ENCODE measurements around the gene SLC17A7. TPM values are rescaled to one million over a fixed set of nuclear protein-coding genes. Genes with fewer than 3 reads are reported as not detected.

The SLC17A7 gene
- total RNA-seq (ENCODE audit: low replicate concordance) = 0.49 TPM in 1 of 2 replicates, not detected in the other

GRCh38 chr19:49441210-49441959 is at the start of gene SLC17A7:
Gene SLC17A7, minus strand, starts transcription at chr19:49441527. Its CDS starts 148 bp downstream, at chr19:49441379.
- no peak for TF ChIP-seq CTCF (IDR thresholded peaks at IDR 0.05; ENCODE audit: insufficient read depth, low read length)
- peak within 1 kb of the TSS; percentile 28 for H3K4me3 ChIP-seq (ENCODE audit: low read depth, low read length)
- DNase-seq (ENCODE audit: low read depth) = no peak

GRCh38 chr19:49490287-49491029 is 49.1 kb upstream of the SLC17A7 start:
- no peak for TF ChIP-seq CTCF (IDR thresholded peaks at IDR 0.05; ENCODE audit: insufficient read depth, low read length)
- peak overlapping the region; percentile 97 for H3K4me3 ChIP-seq (ENCODE audit: low read depth, low read length)
- no peak for DNase-seq (ENCODE audit: low read depth)

- H3K4me3 ChIP-seq (ENCODE audit: low read depth, low read length) = peak overlapping the region; percentile 97
- TF ChIP-seq CTCF (IDR thresholded peaks at IDR 0.05; ENCODE audit: insufficient read depth, low read length) = no peak
- no peak for DNase-seq (ENCODE audit: low read depth)
Measured at GRCh38 chr19:49489601-49490167, 48.4 kb upstream of the SLC17A7 start.

GRCh38 chr19:49488863-49489537 is 47.7 kb upstream of the SLC17A7 start:
- peak overlapping the region; percentile 97 for H3K4me3 ChIP-seq (ENCODE audit: low read depth, low read length)
- TF ChIP-seq CTCF (IDR thresholded peaks at IDR 0.05; ENCODE audit: insufficient read depth, low read length) = no peak
- DNase-seq (ENCODE audit: low read depth) = no peak

- no peak for DNase-seq (ENCODE audit: low read depth)
Measured at GRCh38 chr19:49488046-49488862, 46.9 kb upstream of the SLC17A7 start.

More at GRCh38 chr19:49488046-49488862, 46.9 kb upstream of the SLC17A7 start:
- peak overlapping the region; percentile 97 for H3K4me3 ChIP-seq (ENCODE audit: low read depth, low read length)
- no peak for TF ChIP-seq CTCF (IDR thresholded peaks at IDR 0.05; ENCODE audit: insufficient read depth, low read length)
